A549 (cell line): ENCODE data around the gene TMEM271.

Source experiments
- CBX2 ChIP-seq: fragments of 200-600 bp; sonication (generic); IDR thresholded peaks from 2 replicates; pipeline ENCODE4 v1.6.1; 2016; ENCODE audit warnings: low read depth, mild to moderate bottlenecking, borderline replicate concordance
- CHD2 ChIP-seq: fragments of 150-350 bp; IDR thresholded peaks from 2 replicates; pipeline ENCODE4 v1.6.1; 2014; ENCODE audit warnings: low read length; ENCODE audit not compliant: partially characterized antibody
- EP300 ChIP-seq, 2 experiments: fragments of >200 bp; sonication (Bioruptor Twin); formaldehyde crosslinking; IDR thresholded peaks; 2 replicates in 1 of 2; 3 replicates in 1 of 2; pipeline ENCODE4 v1.6.1; 2016 to 2017
- ESRRA ChIP-seq: fragments of 150-350 bp; IDR thresholded peaks from 2 replicates; pipeline ENCODE4 v1.6.1; 2014; ENCODE audit warnings: mild to moderate bottlenecking, low read length, borderline replicate concordance
- FOSB ChIP-seq: fragments of 250-450 bp; sonication (Bioruptor Pico); IDR thresholded peaks from 2 replicates; pipeline ENCODE4 v1.5.0; 2020; ENCODE audit warnings: mild to moderate bottlenecking, moderate library complexity
- KDM1A ChIP-seq: fragments of 200-600 bp; sonication (generic); IDR thresholded peaks from 2 replicates; pipeline ENCODE4 v1.6.1; 2016; ENCODE audit warnings: low read depth, mild to moderate bottlenecking
- MAZ ChIP-seq: fragments of 150-350 bp; IDR thresholded peaks from 2 replicates; pipeline ENCODE4 v1.6.1; 2014; ENCODE audit warnings: antibody characterized with exemption, low read depth, low read length, borderline replicate concordance
- POLR2A ChIP-seq: IDR thresholded peaks from 2 replicates; pipeline ENCODE4 v1.6.1; 2012; ENCODE audit warnings: mild to moderate bottlenecking, low read length
- POLR2AphosphoS2 ChIP-seq: conservative IDR thresholded peaks from 2 replicates; pipeline ENCODE4 v1.6.1; 2012; ENCODE audit warnings: low read length, improper control_type of control experiment, inconsistent platforms
- RAD21 ChIP-seq, 2 experiments: fragments of >200 bp in 1 of 2; sonication (Bioruptor Twin) in 1 of 2; formaldehyde crosslinking in 1 of 2; IDR thresholded peaks in 1 of 2; conservative IDR thresholded peaks in 1 of 2; 2 replicates in 1 of 2; 3 replicates in 1 of 2; pipeline ENCODE4 v1.6.1; 2012 to 2018; ENCODE audit warnings: inconsistent platforms in 1 of 2
- RNF2 ChIP-seq: fragments of 200-600 bp; sonication (generic); IDR thresholded peaks from 2 replicates; pipeline ENCODE4 v1.6.1; 2016; ENCODE audit warnings: low read depth, mild to moderate bottlenecking, antibody characterized with exemption, moderate library complexity, borderline replicate concordance
- TF ChIP-seq, protein P1 (sequence below): fragments of >200 bp; sonication (Bioruptor Twin); formaldehyde crosslinking; IDR thresholded peaks from 3 replicates; pipeline ENCODE4 v1.5.1; 2016

DNA sequence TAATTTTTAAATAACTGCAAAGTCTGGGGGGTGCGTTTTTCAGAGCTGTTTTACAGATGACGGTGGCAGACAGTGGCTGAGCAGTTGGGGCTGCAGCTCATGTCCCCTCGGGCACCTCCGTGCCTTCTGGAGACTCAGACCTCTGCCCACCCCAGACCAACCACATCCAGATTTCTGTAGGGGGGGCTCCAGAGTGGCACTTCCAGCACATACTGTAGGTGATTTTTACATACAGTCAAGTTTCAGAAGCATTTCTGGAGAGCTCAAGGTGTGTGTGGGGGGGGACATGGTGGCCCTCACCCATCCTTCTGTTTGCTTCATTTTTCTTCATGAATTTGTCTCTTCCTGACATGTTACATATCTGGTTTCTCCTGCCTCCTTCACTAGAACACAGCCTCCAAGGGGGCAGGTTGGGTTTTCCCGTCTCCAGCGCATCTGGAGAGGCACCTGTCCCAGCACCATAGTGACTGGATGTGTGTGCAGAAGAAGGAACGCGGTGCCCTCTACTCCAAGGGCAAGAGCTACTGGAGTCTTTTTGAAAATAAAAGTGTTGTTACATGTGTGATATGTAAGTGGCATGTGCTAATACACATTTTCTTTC is 37.5 kb downstream of the TMEM271 start:
- no peak for TF ChIP-seq EP300 (IDR thresholded peaks at IDR 0.05)
- no peak for TF ChIP-seq KDM1A
- TF ChIP-seq, protein P1, sequence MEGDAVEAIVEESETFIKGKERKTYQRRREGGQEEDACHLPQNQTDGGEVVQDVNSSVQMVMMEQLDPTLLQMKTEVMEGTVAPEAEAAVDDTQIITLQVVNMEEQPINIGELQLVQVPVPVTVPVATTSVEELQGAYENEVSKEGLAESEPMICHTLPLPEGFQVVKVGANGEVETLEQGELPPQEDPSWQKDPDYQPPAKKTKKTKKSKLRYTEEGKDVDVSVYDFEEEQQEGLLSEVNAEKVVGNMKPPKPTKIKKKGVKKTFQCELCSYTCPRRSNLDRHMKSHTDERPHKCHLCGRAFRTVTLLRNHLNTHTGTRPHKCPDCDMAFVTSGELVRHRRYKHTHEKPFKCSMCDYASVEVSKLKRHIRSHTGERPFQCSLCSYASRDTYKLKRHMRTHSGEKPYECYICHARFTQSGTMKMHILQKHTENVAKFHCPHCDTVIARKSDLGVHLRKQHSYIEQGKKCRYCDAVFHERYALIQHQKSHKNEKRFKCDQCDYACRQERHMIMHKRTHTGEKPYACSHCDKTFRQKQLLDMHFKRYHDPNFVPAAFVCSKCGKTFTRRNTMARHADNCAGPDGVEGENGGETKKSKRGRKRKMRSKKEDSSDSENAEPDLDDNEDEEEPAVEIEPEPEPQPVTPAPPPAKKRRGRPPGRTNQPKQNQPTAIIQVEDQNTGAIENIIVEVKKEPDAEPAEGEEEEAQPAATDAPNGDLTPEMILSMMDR: no peak
- no peak for TF ChIP-seq POLR2AphosphoS2
- no peak for TF ChIP-seq RNF2
- TF ChIP-seq CHD2: no peak
- no peak for TF ChIP-seq ESRRA
- no peak for TF ChIP-seq MAZ
- TF ChIP-seq FOSB (CRISPR knock-in tag): no peak
- no peak for TF ChIP-seq POLR2A
- no peak for TF ChIP-seq RAD21 (conservative IDR thresholded peaks at IDR 0.05 in 1 of 2, IDR thresholded peaks at IDR 0.05 in 1 of 2)
- TF ChIP-seq CBX2: no peak
